Ascending aorta (tissue), 2 donors: ENCODE data around the gene RTRAF. TPM values are rescaled to one million over a fixed set of nuclear protein-coding genes. Genes with fewer than 3 reads are reported as not detected.

Experiments used
- DNase-seq, 2 donors: peaks; one replicate each; pipeline ENCODE4 v3.0.0-alpha.2; 2019; ENCODE audit warnings: low spot score in 2 of 2
- H3K27ac ChIP-seq, 2 donors: fragments of 200-600 bp; sonication (generic); one replicate each; pipeline ENCODE4 v1.5.1; 2016 to 2017; ENCODE audit warnings: mild to moderate bottlenecking in 1 of 2
- H3K27me3 ChIP-seq: fragments of 200-600 bp; sonication (generic); one replicate; pipeline ENCODE4 v1.5.1; 2017
- H3K36me3 ChIP-seq, 2 donors: fragments of 200-600 bp; sonication (generic); one replicate each; pipeline ENCODE4 v1.5.1; 2016
- H3K4me1 ChIP-seq, 2 donors: fragments of 200-600 bp; sonication (generic); one replicate each; pipeline ENCODE4 v1.5.1; 2016 to 2017; ENCODE audit warnings: mild to moderate bottlenecking in 1 of 2
- H3K4me3 ChIP-seq, 2 donors: fragments of 200-600 bp; sonication (generic); one replicate each; pipeline ENCODE4 v1.5.1; 2016 to 2017; ENCODE audit warnings: mild to moderate bottlenecking in 1 of 2
- H3K9me3 ChIP-seq, 2 donors: fragments of 200-600 bp; sonication (generic); one replicate each; pipeline ENCODE4 v1.5.1; 2016
- intact Hi-C: fragments of 100-400 bp; cut with DNase I; formaldehyde crosslinking; loops from one replicate; pipeline ENCODE4 v1.15.1; 2023
- total RNA-seq: library from RNA; depleted of rRNA; stranded (reverse); fragments of >200 nt; gene quantifications from one replicate; pipeline ENCODE4 v1.1.0, GENCODE V29; 2016
- TF ChIP-seq, protein P1 (sequence below), 3 experiments: fragments of 200-600 bp in 2 of 3; fragments of 450-650 bp in 1 of 3; sonication (generic) in 2 of 3; IDR thresholded peaks; one replicate each; pipeline ENCODE4 v1.5.1; 2016 to 2019; ENCODE audit warnings: antibody characterized with exemption in 3 of 3, mild to moderate bottlenecking in 1 of 3, moderate library complexity in 1 of 3

RTRAF gene
- total RNA-seq, 1 donor from 2014 or later = 15.3 TPM

GRCh38 chr14:52013984-52014600 lies 24.7 kb downstream of the RTRAF start:
- Histone ChIP-seq H3K36me3 (peaks cover 7 to 35% of the 10 kb centered on the region in 2 donors), H3K4me3 (no peak overlapping the region), H3K4me1 (peaks cover 0 to 6% of the 10 kb centered on the region in 2 donors), H3K9me3 (no peaks in the 10 kb centered on the region), H3K27ac (no peak overlapping the region), H3K27me3 (no peaks in the 10 kb centered on the region)
- TF ChIP-seq, protein P1, sequence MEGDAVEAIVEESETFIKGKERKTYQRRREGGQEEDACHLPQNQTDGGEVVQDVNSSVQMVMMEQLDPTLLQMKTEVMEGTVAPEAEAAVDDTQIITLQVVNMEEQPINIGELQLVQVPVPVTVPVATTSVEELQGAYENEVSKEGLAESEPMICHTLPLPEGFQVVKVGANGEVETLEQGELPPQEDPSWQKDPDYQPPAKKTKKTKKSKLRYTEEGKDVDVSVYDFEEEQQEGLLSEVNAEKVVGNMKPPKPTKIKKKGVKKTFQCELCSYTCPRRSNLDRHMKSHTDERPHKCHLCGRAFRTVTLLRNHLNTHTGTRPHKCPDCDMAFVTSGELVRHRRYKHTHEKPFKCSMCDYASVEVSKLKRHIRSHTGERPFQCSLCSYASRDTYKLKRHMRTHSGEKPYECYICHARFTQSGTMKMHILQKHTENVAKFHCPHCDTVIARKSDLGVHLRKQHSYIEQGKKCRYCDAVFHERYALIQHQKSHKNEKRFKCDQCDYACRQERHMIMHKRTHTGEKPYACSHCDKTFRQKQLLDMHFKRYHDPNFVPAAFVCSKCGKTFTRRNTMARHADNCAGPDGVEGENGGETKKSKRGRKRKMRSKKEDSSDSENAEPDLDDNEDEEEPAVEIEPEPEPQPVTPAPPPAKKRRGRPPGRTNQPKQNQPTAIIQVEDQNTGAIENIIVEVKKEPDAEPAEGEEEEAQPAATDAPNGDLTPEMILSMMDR (IDR thresholded peaks at IDR 0.05) = no peak
- DNase-seq = no peak
- intact Hi-C loops = no loop called here

DNA sequence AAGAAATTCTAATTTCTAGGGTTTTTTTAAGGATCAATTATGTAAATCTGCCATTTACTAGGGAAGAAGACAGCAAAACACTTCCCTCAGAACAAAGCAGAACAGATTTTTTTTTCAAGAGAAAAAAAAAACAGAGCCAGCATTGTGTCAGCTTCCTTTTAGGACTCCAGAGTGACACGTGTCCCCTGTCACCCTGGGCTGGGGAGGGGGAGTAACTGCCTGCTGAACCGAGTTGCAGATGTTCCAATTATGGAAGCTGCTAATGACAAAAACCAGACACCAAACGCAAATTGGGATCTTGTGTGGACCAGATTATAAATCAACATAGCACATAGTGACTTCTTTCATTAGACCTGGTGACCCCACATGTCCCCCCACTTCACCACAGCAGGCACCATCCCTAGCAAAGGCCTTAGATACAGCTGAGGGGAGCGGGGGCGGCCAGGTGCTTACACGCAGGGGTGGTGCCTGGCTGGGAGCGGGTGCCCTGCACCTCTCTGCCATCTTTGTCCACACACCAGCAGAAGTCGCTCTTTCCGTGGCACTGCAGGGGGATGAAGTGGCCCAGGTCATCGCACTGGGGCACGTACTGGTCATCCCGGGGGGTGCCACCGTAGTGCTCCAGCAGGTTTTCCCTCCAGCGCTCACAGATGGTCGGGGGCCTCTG lies 25.4 kb downstream of the RTRAF start:
- intact Hi-C loops = no loop called here
- Histone ChIP-seq H3K9me3 (no peaks in the 10 kb centered on the region), H3K4me3 (no peak overlapping the region), H3K27ac (no peak overlapping the region), H3K36me3 (peaks cover 3 to 29% of the 10 kb centered on the region in 2 donors), H3K4me1 (peaks cover 0 to 6% of the 10 kb centered on the region in 2 donors), H3K27me3 (no peaks in the 10 kb centered on the region)
- no peak for DNase-seq
- TF ChIP-seq, protein P1 (IDR thresholded peaks at IDR 0.05) = no peak

DNA sequence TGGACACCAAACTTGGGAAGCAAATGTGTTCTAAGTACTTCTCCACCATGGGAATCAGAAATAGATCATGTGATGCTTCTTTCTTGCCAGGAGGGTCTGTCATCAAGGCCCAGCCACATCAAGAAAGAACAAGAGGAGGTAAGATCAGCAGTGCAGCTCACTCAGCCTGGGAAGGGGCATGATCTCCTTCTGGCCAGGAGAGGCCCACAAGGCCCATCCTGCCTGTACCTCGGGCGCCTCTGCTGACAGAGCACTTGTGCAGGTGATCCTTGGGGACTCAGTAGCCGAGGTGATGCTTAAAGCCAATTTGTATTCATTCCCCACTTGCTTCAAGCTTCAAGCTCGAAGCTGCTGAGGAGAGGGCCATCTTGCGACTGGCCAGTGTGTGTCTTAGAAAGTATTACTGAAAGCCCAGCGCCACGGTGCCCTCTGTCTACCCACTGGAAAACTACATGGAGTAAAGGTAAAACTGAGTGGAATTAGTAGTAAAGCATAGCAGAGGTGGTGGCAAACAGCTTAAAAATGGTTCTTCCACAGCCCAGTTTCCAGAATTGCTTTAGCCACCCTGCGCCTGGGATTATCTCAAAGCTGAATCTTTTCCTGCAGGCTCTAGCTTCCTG lies 26.2 kb downstream of the RTRAF start:
- no peak overlapping the region for H3K27ac ChIP-seq
- peaks cover 3 to 21% of the 10 kb centered on the region in 2 donors for H3K36me3 ChIP-seq
- no peaks in the 10 kb centered on the region for H3K27me3 ChIP-seq
- H3K4me1 ChIP-seq = peaks cover 0 to 6% of the 10 kb centered on the region in 2 donors
- H3K9me3 ChIP-seq = no peaks in the 10 kb centered on the region
- TF ChIP-seq, protein P1 (IDR thresholded peaks at IDR 0.05) = peak in 2 of 3 experiments; percentile 12 to 29
- H3K4me3 ChIP-seq = no peak overlapping the region
- no peak for DNase-seq
- intact Hi-C loops = no loop called here

- intact Hi-C loops = no loop called here
- no peak overlapping the region for H3K27ac ChIP-seq
- H3K4me1 ChIP-seq = no peaks in the 10 kb centered on the region
Observed at GRCh38 chr14:52018252-52018651, 28.9 kb downstream of the RTRAF start.

DNA sequence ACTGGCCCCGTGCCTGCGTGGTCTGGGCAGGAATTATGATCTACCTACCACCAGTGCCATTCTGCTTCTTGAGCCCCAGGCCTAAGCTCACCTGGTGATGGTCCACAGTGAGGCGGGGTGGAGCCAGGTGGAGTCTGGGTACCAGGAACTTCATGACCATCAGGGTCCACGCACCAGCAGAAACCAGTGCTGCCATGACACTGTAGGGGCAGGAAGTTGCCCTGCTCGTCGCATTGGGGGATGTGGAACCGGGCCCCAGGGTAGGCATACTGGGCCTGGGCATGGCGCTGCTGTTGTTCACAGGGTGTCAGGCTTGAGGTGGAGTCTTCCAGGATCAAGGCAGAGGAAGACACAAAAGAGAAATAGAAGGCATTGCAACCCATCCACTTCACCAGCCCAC lies 29.6 kb downstream of the RTRAF start:
- no peak overlapping the region for H3K4me3 ChIP-seq
- TF ChIP-seq, protein P1 (IDR thresholded peaks at IDR 0.05) = no peak
- no peaks in the 10 kb centered on the region for H3K4me1 ChIP-seq
- no peaks in the 10 kb centered on the region for H3K9me3 ChIP-seq
- no peak overlapping the region for H3K27ac ChIP-seq
- H3K27me3 ChIP-seq = no peaks in the 10 kb centered on the region
- DNase-seq = no peak
- intact Hi-C loops = no loop called here
- H3K36me3 ChIP-seq = peaks cover 0 to 8% of the 10 kb centered on the region in 2 donors

More at GRCh38 chr14:52018252-52018651, 28.9 kb downstream of the RTRAF start:
- Histone ChIP-seq H3K9me3 (no peaks in the 10 kb centered on the region), H3K27me3 (no peaks in the 10 kb centered on the region), H3K36me3 (peaks cover 0 to 8% of the 10 kb centered on the region in 2 donors), H3K4me3 (no peak overlapping the region)
- no peak for DNase-seq
- TF ChIP-seq, protein P1 (IDR thresholded peaks at IDR 0.05) = no peak
